Activated T-cell treated with anti-CD3 and anti-CD28 coated beads, Interleukin-2, amount 50 U/mL, for 48 hours (primary cell): ENCODE data around the gene AP3S2.
A peak's percentile ranks its signal among the peaks of the same experiment; 100 is the strongest.
"Not testable (repeated sequence)": the region's sequence is repeated elsewhere in the genome, so short reads cannot be mapped to it uniquely, and the experiment has no call there.

Source experiments
- DNase-seq, 2 experiments: peaks; one replicate each; pipeline ENCODE4 v3.0.0-alpha.2; 2020

The AP3S2 gene

DNA sequence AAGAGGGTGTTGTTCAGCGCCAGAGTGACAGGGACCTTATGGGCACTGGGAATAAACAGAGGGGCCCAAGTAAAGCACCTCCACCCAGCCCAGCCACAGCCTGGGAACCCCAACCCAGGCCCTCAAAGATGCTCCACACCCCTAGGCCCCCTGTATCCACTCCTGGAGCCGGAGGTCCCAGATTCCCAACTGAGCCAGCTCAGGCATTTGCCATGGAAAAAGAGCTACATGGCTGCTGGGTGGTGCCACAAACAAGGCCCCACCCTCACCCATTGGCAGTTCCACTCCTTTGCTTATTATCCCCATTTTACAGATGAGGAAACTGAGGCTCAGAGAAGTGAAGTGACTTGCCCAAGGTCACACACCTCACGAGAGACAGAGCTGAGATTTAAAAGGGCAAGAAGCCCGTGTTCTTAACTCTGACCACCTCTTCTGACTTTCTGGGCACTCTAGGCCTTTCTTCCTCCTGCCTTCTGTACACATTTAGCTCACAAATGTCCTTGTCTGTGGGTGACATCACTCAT, 96.1 kb downstream of the AP3S2 start:
- no peak for DNase-seq

DNA sequence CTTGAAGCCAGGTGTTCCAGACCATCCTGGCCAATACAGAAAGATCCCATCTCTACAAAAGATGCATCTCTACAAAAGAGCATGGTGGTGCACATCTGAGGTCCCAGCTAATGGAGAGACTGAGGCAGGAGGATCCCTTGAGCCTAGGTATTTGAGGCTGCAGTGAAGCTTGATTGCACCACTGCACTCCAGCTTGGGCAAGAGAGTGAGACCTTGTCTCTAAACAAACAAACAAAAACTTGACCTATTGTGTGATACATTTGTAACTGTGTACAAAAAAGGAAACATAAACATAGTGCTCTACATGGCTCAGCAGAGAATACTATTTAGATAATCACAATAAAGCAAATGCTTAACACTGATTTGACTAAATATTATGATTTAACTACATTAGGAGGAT, 97.8 kb downstream of the AP3S2 start:
- no peak for DNase-seq

DNA sequence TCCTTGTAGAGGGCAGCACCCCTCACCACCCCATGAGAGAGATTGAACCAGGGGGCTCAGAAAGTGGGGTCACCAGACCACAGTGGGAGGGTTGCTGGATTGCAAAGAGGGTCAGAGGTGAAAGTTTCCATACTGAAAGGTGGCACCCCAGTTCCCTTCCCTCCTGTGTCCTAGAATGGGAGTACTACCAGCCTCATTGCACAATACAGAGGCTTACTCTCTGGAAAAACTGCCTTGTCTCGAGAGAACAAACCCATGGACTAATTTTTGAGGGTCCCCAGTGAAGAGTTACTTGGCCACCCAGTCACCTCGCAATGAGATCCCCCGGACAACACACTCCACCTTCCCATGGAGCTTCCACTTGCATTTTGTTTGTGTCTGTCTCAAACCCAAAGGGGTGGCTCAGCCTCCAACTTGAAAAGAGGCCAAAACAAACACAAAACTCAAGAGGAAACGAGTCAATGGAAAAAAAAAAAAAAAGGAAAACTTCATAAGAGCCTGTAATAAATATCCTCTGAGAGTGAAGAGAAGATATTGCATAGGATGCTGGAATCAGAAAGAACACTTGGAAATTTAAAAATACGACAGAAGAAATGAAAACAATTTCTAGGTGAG, 99.1 kb downstream of the AP3S2 start:
- no peak for DNase-seq

DNA sequence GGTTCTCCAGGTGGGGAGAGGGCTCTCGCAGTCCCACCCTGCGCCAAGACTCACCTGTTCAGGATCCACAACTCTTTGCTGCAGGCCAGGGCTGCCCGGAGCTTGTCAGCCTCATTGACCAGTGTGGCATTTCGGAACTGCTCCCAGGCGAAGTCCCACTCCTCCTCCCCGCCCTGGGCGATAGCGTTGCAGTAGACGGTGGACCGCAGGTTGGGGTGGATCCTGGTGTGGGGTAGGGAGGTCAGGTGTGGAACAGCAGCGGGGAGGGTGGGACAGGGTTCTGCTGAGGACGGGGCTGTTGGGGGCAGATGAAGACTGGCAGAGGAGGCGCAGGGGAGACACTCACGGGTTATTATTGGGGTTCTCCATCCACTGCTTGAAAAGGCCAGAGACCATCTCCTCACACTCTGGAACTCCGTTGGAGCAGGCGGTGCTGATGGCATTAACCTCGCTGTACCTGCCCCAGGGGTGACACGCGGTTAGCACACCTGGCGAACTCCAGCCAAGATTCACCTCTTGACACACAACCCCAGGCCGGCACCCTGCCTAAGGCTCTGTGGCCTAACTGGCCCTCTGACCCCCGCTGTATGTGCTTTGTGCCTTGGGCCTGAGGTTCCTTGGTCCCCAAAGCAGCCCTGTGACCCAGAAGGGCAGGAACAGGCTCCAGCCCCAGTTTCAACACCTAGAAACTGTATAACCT, 101.5 kb downstream of the AP3S2 start:
- no peak for DNase-seq

DNA sequence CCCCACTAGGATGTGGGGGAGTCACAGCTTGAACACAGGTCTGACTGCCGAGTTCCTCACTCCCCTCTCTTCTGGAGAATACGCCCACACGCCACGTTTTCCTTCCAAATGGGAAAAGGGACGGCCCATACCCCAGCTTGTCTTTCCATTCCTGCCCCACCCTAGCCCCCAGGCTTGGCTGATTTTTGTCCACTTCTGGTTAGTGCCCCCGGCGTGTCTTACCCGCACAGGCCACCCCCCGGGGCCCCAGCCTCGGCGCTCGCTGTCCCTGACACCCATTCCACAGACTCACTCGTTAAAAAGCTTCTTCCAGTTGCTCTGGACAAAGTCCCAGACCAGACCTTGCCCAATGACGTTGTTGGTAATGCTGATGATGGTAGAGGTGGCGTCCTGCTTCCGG, 103.1 kb downstream of the AP3S2 start:
- no peak for DNase-seq

DNA sequence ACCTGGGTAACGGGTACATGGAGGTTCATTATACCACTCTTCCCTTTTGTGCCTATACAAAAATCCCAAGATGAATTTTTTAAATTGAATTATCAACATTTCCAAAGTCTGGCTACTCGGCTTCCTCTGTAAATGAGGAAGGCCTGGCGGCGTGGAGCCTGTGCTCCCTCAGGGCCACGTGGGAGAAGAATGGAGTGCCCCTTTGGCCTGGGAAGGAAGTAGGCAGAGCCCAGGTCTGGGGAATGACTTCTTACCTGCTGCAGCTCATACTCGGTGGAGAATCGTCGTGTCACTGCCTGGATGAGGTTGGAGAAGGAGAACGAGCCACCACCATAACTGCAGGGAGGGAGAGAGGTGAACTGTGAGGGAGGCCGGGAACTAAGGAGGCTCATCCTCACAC, 103.6 kb downstream of the AP3S2 start:
- no peak for DNase-seq

DNA sequence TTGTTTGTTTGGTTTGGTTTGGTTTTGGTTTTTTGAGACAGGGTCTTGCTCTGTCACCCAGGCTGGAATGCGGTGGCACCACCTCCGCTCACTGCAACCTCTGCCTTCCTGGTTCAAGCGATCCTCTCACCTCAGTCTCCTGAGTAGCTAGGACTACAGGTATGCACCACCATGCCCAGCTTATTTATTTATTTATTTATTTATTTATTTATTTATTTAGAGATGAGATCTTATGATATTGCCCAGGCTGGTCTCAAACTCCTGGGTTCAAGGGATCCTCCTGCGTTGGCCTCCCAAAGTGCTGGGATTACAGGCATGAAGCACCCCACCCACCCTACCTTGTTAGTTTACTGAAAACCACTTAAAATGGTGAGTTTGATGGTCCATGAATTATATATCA, 105.2 kb downstream of the AP3S2 start:
- not testable (repeated sequence) for DNase-seq

DNA sequence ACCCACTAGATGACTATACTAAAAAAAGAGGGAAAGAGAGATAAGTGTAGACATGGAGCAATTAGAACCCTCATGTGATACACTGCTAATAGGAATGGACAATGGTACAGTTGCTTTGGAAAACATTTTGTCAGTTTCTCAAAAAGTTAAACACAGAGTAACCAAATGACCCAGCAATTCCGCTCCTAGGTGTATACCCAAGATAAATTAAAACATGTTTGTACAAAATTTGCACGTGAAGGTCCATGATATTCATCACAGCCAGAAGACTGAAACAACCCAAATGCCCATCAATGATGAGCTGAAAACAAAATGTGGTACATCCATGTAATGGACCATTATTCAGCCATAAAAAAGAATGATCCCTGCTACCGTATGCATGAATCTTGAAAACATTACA, 105.8 kb downstream of the AP3S2 start:
- no peak for DNase-seq

DNA sequence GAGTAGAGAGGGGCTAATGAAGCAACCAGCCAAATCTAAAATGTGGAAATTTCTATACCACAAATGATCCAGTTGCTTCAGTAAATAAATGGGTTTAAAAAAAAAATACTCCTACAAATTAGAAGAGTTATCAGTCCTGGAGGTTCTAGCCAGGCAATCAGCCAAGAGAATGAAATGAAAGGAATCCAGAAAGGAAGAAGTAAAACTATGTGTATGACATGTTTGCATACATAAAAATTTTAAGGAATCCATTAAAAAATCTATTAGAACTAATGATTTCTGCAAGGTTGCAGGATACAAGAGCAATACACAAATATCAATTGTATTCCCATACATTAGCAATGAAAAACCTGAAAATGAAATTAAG, 108.0 kb downstream of the AP3S2 start:
- DNase-seq: no peak

DNA sequence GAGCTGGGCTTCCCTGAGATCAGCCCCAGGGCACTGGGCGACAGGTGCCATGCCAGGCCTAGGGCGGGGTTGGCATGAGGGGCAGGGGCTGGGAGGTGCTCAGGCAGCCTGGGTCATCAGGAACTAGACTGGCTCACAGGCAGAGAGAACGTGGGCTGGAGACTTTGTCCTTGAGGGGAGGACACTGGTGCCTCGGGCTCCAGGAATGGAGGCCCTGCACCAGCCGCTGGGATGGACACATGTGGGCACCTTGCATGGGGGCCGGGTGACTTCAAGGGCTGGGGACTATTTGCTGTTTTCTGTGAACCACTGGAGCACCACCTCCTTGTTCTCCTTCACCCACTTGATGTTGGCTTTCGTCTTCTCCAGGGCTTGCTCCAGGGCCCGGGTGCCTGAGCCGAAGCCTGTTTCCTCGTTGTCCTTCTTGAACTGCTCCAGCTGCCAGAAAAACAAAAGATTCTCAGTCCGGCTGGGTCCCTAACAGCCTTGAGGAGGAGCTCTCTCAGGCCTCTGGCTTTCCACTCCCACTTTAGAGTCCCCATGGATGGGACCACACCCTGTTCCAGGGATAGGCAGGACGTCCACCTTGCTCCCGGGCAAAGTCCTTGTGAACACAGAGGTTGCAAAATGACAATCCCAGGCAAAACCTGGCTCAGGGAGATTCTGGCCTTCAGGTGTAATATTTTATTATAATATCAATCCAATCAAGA, 108.6 kb downstream of the AP3S2 start:
- DNase-seq: no peak

DNA sequence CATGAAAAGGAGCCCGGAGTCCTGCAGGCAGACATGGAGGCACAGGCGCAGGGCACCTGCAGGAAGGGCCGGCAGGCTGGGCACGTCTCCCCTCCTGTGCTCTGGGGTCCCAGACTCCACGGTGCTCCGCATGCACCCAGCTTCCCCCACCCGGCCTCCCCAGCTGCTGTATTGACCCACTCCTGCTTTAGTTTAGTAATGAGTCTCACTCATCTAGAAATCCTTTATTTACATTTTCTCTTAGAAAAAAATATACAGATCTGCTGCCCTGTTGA, 109.2 kb downstream of the AP3S2 start:
- no peak for DNase-seq

DNA sequence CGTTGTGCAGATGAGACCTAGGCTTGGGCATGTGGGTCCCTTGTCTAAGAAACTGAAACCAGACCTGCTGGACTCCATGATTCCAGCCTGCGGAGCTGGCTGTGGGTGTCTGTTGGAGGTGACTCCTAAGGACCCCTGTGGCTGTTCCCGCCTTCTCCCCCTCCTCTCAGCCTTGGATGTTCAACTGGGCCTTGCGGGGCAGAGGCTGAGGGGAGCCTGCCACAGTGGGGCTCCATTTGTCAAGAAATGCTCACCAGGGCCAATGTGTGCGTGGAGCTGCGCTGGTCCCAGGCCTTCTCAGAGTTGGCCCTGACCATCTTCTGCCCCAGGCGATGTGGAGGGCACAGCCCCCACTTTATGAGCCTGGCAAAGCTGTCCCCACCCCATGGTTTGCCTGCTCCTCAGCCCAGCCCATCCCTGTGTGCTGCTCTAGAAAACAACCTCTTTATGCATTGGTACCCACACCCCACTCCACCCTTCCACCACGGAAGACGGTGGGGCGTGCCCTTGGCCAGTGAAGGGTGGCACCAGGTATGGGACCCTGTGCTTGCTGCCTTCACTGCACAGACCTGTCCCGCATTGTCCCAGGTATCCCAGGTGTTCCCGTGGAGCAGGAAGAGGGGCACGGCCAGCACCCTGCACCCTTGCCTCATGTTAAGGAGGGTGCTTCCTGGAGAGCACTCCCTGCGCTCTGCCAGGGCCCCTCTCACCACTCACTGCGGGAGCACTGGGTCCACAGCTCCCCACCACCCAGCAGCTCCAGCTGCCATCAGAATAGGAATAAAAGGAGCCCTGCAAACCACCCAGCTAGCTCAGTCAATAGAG, 109.7 kb downstream of the AP3S2 start:
- no peak for DNase-seq

DNA sequence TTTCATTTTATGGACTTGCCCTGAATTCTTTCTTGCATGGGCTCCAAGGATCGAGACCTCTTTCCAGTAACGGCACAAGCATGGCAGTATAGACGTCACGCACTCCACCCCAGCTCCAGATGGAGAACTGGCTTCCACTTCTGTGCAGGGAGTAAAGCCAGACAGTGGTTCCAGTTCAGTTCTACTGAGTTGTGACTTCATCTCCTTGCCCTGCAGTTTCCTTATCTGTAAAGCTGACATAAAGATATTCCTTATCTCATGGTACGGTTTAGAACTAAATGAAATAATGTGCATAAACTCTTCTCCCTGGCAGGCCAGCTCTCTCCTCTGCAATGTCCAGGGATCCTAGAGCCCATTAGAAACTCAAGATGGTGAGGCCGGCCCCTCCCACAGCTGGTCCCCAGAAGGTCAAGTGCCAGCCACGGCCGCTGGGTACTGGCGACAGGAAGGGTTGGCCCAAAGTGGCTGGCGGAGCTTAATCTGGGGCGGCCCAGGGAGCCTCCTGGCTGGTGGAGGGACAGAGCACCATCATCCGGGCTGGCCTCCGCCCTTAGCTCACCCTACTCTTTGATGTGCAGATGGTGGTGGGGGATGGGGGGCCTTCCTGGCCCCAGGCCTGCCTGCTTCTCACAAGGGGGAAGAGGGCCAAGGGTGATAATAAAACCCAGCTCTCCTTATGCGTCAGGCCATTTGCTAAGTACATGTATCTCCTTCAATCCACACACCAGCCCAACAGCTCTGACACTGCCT, 110.5 kb downstream of the AP3S2 start:
- no peak for DNase-seq

DNA sequence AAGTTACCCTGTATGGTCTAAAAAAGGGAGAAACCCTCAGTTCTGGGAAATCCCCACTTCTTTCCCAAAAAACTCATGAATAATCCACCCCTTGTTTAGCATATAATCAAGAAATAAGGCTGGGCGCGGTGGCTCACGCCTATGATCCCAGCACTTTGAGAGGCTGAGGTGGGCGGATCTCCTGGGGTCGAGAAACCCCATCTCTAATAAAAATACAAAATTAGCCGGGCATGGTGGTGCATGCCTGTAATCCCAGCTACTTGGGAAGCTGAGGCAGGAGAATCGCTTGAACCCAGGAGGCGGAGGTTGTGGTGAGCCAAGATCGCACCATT, 111.2 kb downstream of the AP3S2 start:
- DNase-seq: not testable (repeated sequence)

DNA sequence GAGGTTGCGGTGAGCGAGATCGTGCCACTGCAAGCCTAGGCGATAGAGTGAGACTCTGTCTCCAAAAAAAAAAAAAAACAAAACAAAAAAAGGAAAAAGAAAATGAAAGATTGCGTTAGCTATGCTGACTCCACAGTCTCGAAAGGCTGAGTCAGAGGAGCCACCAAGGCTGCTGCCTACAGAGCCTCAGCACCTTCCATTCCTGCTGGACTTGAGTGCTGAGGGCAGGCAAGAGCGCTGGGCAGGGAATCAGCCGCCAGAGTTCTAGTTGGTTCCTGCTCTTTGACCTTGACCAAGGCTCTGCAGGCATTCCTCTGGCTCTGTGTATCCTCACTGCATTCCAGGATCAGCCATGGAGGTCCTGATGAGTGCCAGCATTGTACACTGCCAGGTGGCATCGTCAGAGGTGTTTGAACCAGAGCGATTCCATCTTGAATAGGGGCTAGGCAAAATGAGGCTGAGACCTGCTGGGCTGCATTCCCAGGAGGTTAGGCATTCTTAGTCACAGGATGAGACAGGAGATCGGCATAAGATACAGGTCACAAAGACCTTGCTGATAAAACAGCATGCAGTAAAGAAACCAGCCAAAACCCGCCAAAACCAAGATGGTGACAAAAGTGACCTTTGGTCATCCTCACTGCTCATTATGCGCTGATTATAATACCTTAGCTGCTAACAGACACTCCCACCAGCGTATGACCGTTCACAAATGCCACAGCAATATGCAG, 111.7 kb downstream of the AP3S2 start:
- DNase-seq: no peak

DNA sequence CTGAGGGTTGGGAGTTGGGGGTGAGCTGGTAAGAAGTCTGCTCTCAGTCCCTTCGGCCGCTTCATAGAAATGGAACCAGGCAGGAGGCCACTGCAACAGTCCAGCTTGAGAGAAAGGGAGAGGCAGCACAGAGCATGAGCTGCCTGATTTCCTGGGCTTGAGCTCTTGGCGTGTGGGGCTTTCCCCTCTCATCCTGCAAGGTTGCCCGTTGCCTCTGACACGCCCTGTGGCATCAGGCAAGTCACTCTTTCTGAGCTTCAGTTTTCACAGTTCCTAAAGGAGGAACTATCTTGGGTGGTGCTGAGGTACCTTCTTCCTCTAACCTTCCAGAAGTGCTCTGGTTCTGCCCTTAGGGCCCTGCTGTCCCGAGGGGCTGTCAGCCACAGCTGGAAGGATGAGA, 112.7 kb downstream of the AP3S2 start:
- peak; percentile 38 to 47 for DNase-seq

DNA sequence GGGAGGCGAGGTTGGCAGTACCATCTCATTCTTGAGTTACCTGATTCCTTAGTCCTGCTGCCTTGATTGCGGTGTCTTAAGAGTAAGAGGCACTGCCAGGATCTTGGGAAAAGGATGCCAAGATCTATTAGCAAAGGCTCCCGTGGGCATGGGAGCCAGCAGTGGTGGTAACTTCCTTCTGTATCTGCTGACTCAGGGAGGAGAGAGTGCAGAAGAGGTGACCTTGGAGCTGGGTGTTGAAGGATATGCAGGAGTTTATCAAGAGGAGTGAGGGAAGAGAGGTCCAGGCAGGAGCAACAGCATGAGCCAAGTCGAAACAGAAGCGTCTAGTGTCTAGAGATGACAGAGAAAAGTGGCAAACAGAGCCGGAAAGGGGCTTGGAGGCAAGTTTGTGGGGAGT, 113.2 kb downstream of the AP3S2 start:
- no peak for DNase-seq
